HG03045 (cell line): ENCODE data around the gene SLC38A9.
"Not testable (repeated sequence)": the region's sequence is repeated elsewhere in the genome, so short reads cannot be mapped to it uniquely, and the experiment has no call there.

Source experiments
- ATAC-seq: cut with Tn5 transposase; IDR thresholded peaks from one replicate; pipeline ENCODE4 v1.9.1; 2021; ENCODE audit warnings: mild to moderate bottlenecking, moderate library complexity; ENCODE audit not compliant: unreplicated experiment

The SLC38A9 gene

GRCh38 chr5:55712023-55712859, at the start of gene SLC38A9:
Gene SLC38A9, minus strand, starts transcription at chr5:55712324. Its CDS starts 14,366 bp downstream, at chr5:55697958.
- ATAC-seq: peak; percentile 100

GRCh38 chr5:55761721-55762120, 49.6 kb upstream of the SLC38A9 start:
- ATAC-seq: not testable (repeated sequence)

- no peak for ATAC-seq
Measured at GRCh38 chr5:55758714-55759113, 46.6 kb upstream of the SLC38A9 start.

- ATAC-seq: no peak
Measured at GRCh38 chr5:55758231-55758630, 46.1 kb upstream of the SLC38A9 start.

- ATAC-seq: no peak
Measured at GRCh38 chr5:55750499-55750898, 38.4 kb upstream of the SLC38A9 start.

- ATAC-seq: no peak
Measured at GRCh38 chr5:55750063-55750462, 37.9 kb upstream of the SLC38A9 start.

- ATAC-seq: no peak
Measured at GRCh38 chr5:55749387-55749786, 37.3 kb upstream of the SLC38A9 start.

- ATAC-seq: no peak
Measured at GRCh38 chr5:55747778-55748318, 35.7 kb upstream of the SLC38A9 start.

GRCh38 chr5:55742778-55743177, 30.7 kb upstream of the SLC38A9 start:
- ATAC-seq: no peak

- no peak for ATAC-seq
Measured at GRCh38 chr5:55737793-55738192, 25.7 kb upstream of the SLC38A9 start, which contains the start of gene DDX4. Gene DDX4, plus strand, starts transcription at chr5:55738061. Its CDS starts 903 bp downstream, at chr5:55738964.

GRCh38 chr5:55734658-55735057, 22.5 kb upstream of the SLC38A9 start:
- ATAC-seq: no peak

- ATAC-seq: no peak
Measured at GRCh38 chr5:55732585-55732984, 20.5 kb upstream of the SLC38A9 start.

- ATAC-seq: no peak
Measured at GRCh38 chr5:55731848-55732247, 19.7 kb upstream of the SLC38A9 start.

- ATAC-seq: no peak
Measured at GRCh38 chr5:55724281-55724680, 12.2 kb upstream of the SLC38A9 start.

- ATAC-seq: no peak
Measured at GRCh38 chr5:55720188-55720703, 8.1 kb upstream of the SLC38A9 start.

- ATAC-seq: not testable (repeated sequence)
Measured at GRCh38 chr5:55719026-55719425, 6.9 kb upstream of the SLC38A9 start.

- ATAC-seq: no peak
Measured at GRCh38 chr5:55715519-55716078, 3.5 kb upstream of the SLC38A9 start.

- no peak for ATAC-seq
Measured at GRCh38 chr5:55714749-55715148, 2.6 kb upstream of the SLC38A9 start.

- ATAC-seq: no peak
Measured at GRCh38 chr5:55714339-55714738, 2.2 kb upstream of the SLC38A9 start.

GRCh38 chr5:55713871-55714270, 1.7 kb upstream of the SLC38A9 start:
- ATAC-seq: no peak

GRCh38 chr5:55711507-55712022, 559 bp downstream of the SLC38A9 start:
- ATAC-seq: no peak

- ATAC-seq: no peak
Measured at GRCh38 chr5:55708732-55709131, 3.4 kb downstream of the SLC38A9 start.
